MM.1S (cell line): Measurements from ENCODE around the gene ADARB1.

Experiments
- DNase-seq: peaks from one replicate; pipeline ENCODE4 v3.0.0-alpha.2; 2015
- H2AFZ ChIP-seq: fragments of 300-600 bp; sonication (generic); 2 replicates; pipeline ENCODE4 v1.6.0; 2016; ENCODE audit warnings: antibody characterized with exemption, low read length
- H3F3A ChIP-seq: fragments of 300-600 bp; sonication (generic); 2 replicates; pipeline ENCODE4 v1.6.1; 2016; ENCODE audit warnings: mild to moderate bottlenecking, antibody characterized with exemption, low read length, moderate library complexity, mixed read lengths; ENCODE audit not compliant: insufficient read depth
- H3K27ac ChIP-seq: fragments of 300-600 bp; sonication (generic); 2 replicates; pipeline ENCODE4 v1.5.1; 2016; ENCODE audit warnings: mild to moderate bottlenecking, low read length
- H3K27me3 ChIP-seq: fragments of 300-600 bp; sonication (generic); replicated peaks from 2 replicates; pipeline ENCODE4 v1.6.0; 2016; ENCODE audit warnings: low read length; ENCODE audit not compliant: insufficient read depth
- H3K36me3 ChIP-seq: fragments of 300-600 bp; sonication (generic); replicated peaks from 2 replicates; pipeline ENCODE4 v1.6.1; 2016; ENCODE audit warnings: mild to moderate bottlenecking, low read length, mixed read lengths; ENCODE audit not compliant: insufficient read depth
- H3K4me1 ChIP-seq: fragments of 300-600 bp; sonication (generic); 2 replicates; pipeline ENCODE4 v1.6.1; 2016; ENCODE audit warnings: low read length, mixed read lengths
- H3K4me2 ChIP-seq: fragments of 300-600 bp; sonication (generic); 2 replicates; pipeline ENCODE4 v1.6.0; 2016; ENCODE audit warnings: low read depth, low read length
- H3K4me3 ChIP-seq: fragments of 300-600 bp; sonication (generic); 2 replicates; pipeline ENCODE4 v1.5.1; 2016; ENCODE audit warnings: low read length, mixed read lengths
- H3K79me2 ChIP-seq: fragments of 300-600 bp; sonication (generic); 2 replicates; pipeline ENCODE4 v1.6.1; 2016; ENCODE audit warnings: mixed run types, low read length, mixed read lengths
- H3K9ac ChIP-seq: fragments of 300-600 bp; sonication (generic); 2 replicates; pipeline ENCODE4 v1.6.1; 2016; ENCODE audit warnings: low read length, mixed read lengths
- H3K9me2 ChIP-seq: fragments of 300-600 bp; sonication (generic); replicated peaks from 2 replicates; pipeline ENCODE4 v1.6.1; 2016; ENCODE audit warnings: mild to moderate bottlenecking, low read length, mixed read lengths; ENCODE audit not compliant: insufficient read depth
- H3K9me3 ChIP-seq: fragments of 300-600 bp; sonication (generic); replicated peaks from 2 replicates; pipeline ENCODE4 v1.6.1; 2016; ENCODE audit warnings: mild to moderate bottlenecking, low read length, mixed read lengths; ENCODE audit not compliant: insufficient read depth
- H4K20me1 ChIP-seq: fragments of 300-600 bp; sonication (generic); 2 replicates; pipeline ENCODE4 v1.6.1; 2016; ENCODE audit warnings: mild to moderate bottlenecking, low read length, moderate library complexity, mixed read lengths; ENCODE audit not compliant: insufficient read depth
- CTCF ChIP-seq: fragments of 300-600 bp; sonication (generic); IDR thresholded peaks from 2 replicates; pipeline ENCODE4 v1.5.1; 2016; ENCODE audit warnings: antibody characterized with exemption, low read length, mixed read lengths
- EZH2 ChIP-seq: fragments of 300-600 bp; sonication (generic); optimal IDR thresholded peaks from 2 replicates; pipeline ENCODE3; 2017; ENCODE audit warnings: low read depth, mild to moderate bottlenecking, antibody characterized with exemption, low read length, mixed read lengths
- EZH2phosphoT487 ChIP-seq: fragments of 300-600 bp; sonication (generic); IDR thresholded peaks from 2 replicates; pipeline ENCODE4 v1.6.1; 2018; ENCODE audit warnings: antibody characterized with exemption, low read length

The ADARB1 gene

DNA sequence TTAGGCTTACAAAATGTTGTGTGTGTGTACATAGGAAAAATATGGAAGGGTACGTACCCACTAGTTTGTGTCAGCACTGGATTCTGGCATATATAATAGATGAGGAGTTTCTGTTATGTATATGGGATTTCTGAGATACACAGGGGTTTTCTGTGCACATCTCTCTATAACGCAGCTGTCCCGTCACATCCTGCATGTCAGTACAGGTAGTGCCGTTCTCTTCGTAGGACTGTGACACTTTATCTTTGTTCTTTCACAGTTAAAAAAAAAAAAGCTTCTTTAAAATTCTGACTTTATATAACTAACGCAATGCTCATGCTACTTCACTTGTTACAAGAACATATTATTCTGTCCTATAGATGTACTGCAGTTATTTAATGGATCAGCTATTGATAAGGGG, 42.9 kb downstream of the ADARB1 start:
- H3K4me2 ChIP-seq: no peak overlapping the region
- H3K4me1 ChIP-seq: peaks cover 5% of the 10 kb centered on the region
- H2AFZ ChIP-seq: no peak overlapping the region
- H3K27ac ChIP-seq: no peak overlapping the region
- H3F3A ChIP-seq: no peaks in the 10 kb centered on the region
- H3K4me3 ChIP-seq: no peak overlapping the region
- H3K9me3 ChIP-seq: no peaks in the 10 kb centered on the region
- no peak for DNase-seq
- no peak overlapping the region for H3K9ac ChIP-seq
- no peaks in the 10 kb centered on the region for H3K9me2 ChIP-seq
- H3K79me2 ChIP-seq: no peaks in the 10 kb centered on the region
- peaks cover 97% of the 10 kb centered on the region for H3K27me3 ChIP-seq
- H4K20me1 ChIP-seq: no peaks in the 10 kb centered on the region
- H3K36me3 ChIP-seq: no peaks in the 10 kb centered on the region
- TF ChIP-seq CTCF (no peak), EZH2 (no peak), EZH2phosphoT487 (no peak)

GRCh38 chr21:45118099-45118498, 43.7 kb downstream of the ADARB1 start:
- Histone ChIP-seq H3K27ac (no peak overlapping the region), H3K36me3 (no peaks in the 10 kb centered on the region), H2AFZ (no peak overlapping the region), H3K9me3 (no peaks in the 10 kb centered on the region), H3K79me2 (no peaks in the 10 kb centered on the region), H4K20me1 (no peaks in the 10 kb centered on the region), H3F3A (no peaks in the 10 kb centered on the region), H3K9ac (no peak overlapping the region), H3K4me3 (no peak overlapping the region), H3K4me1 (no peaks in the 10 kb centered on the region), H3K4me2 (no peak overlapping the region), H3K9me2 (no peaks in the 10 kb centered on the region), H3K27me3 (peaks cover 98% of the 10 kb centered on the region)
- TF ChIP-seq EZH2: no peak
- no peak for TF ChIP-seq CTCF
- no peak for TF ChIP-seq EZH2phosphoT487
- no peak for DNase-seq

- Histone ChIP-seq H3K27ac (no peak overlapping the region), H3K27me3 (peaks cover 100% of the 10 kb centered on the region), H3K9ac (no peak overlapping the region)
Observed at GRCh38 chr21:45119812-45120211, 45.4 kb downstream of the ADARB1 start.

More at GRCh38 chr21:45119812-45120211, 45.4 kb downstream of the ADARB1 start:
- Histone ChIP-seq H3K79me2 (no peaks in the 10 kb centered on the region), H3K4me3 (no peak overlapping the region), H2AFZ (no peak overlapping the region), H3K9me3 (no peaks in the 10 kb centered on the region), H3K4me2 (no peak overlapping the region), H3K4me1 (no peaks in the 10 kb centered on the region), H3K9me2 (no peaks in the 10 kb centered on the region), H3K36me3 (no peaks in the 10 kb centered on the region), H3F3A (no peaks in the 10 kb centered on the region), H4K20me1 (no peaks in the 10 kb centered on the region)
- TF ChIP-seq EZH2 (no peak), EZH2phosphoT487 (no peak), CTCF (no peak)
- no peak for DNase-seq
